C4-2B (cell line): ENCODE data around the gene ATP9A.
"Not testable (repeated sequence)": the region's sequence is repeated elsewhere in the genome, so short reads cannot be mapped to it uniquely, and the experiment has no call there.

Source experiments
- H3K27ac ChIP-seq: fragments of 450-650 bp; 2 replicates; pipeline ENCODE4 v1.5.1; 2017
- ZFX ChIP-seq: fragments of 450-650 bp; IDR thresholded peaks from 2 replicates; pipeline ENCODE4 v1.6.1; 2017
- TF ChIP-seq, protein P1 (sequence below): fragments of 450-650 bp; conservative IDR thresholded peaks from 2 replicates; pipeline ENCODE4 v1.5.1; 2017; ENCODE audit warnings: mild to moderate bottlenecking

Gene ATP9A

DNA sequence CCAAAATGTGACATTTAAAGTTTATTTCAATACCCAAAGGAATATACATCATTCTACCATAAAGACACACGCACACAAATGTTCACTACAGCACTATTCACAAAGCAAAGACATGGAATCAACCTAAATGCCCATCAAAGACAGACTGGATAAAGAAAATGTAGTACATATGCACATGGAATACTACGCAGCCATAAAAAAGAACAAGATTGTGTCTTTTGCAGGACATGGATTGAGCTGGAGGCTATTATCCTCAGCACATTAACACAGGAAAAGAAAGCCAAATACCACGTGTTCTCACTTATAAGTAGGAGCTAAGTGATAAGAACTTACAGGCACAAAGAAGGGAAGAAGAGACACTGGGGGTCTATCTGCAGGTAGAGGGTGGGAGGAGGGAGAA, 22.4 kb downstream of the ATP9A start:
- no peak for TF ChIP-seq ZFX
- TF ChIP-seq, protein P1, sequence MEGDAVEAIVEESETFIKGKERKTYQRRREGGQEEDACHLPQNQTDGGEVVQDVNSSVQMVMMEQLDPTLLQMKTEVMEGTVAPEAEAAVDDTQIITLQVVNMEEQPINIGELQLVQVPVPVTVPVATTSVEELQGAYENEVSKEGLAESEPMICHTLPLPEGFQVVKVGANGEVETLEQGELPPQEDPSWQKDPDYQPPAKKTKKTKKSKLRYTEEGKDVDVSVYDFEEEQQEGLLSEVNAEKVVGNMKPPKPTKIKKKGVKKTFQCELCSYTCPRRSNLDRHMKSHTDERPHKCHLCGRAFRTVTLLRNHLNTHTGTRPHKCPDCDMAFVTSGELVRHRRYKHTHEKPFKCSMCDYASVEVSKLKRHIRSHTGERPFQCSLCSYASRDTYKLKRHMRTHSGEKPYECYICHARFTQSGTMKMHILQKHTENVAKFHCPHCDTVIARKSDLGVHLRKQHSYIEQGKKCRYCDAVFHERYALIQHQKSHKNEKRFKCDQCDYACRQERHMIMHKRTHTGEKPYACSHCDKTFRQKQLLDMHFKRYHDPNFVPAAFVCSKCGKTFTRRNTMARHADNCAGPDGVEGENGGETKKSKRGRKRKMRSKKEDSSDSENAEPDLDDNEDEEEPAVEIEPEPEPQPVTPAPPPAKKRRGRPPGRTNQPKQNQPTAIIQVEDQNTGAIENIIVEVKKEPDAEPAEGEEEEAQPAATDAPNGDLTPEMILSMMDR, result no peak
- no peak overlapping the region; the same call in 1 of the 2 replicates for H3K27ac ChIP-seq

DNA sequence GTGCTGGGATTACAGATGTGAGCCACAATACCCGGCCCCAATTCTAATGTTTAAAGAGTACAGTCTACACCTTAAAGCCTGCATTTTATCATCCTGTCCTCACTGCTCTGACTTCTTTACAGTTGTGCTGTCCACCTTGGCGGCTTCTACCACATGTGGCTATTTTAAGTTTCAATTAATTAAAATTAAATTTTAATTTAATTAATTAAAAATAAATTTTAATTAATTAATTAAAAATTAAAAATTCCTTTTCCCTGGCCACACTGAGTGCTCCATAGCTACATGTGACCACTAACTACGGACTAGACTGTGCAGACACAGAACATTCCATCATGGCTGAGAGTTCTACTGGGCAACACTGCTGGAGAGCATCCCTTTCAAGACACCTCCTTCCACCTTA, 27.4 kb downstream of the ATP9A start:
- TF ChIP-seq, protein P1, result no peak
- H3K27ac ChIP-seq, result no peak overlapping the region

DNA sequence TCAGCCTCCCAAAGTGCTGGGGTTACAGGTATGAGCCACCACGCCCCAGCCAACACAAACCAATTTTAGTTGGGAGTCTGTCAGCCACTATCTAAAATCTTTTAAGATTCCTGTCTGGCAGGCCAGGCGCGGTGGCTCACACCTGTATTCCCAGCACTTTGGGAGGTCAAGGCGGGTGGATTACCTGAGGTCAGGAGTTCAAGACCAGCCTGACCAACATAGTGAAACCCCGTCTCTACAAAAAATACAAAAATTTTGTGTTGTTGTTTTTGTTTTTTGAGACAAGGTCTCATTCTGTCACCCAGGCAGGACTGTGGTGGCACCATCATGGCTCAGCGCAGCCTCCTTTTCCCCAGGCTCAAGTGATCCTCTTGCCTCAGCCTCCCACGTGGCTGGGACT, 27.9 kb downstream of the ATP9A start:
- not testable (repeated sequence) for H3K27ac ChIP-seq

DNA sequence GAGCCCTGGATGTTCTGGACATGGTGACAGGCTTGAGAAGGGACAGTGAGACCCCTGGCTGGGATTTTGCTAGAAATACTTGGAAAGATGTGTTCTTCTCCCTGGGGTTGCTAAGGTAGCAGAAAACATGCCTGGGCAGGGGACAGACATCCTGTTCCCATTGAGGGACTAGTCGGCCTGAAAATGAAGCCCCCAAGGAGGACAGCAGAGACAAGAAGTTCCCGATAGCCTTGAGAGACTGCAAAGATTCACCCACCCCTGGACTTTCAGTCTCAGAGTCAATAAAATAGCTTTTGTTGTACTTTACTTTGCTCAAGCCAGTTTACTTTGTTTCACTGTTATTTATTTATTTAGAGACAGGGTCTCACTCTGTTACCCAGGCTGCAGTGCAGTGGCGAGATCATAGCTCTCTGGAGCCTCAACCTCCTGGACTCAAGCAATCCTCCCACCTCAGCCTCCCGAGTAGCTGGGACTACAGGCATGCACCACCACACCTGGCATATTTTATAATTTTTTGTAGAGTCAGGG, 28.4 kb downstream of the ATP9A start:
- TF ChIP-seq ZFX, result no peak
- TF ChIP-seq, protein P1, result no peak
- no peak overlapping the region for H3K27ac ChIP-seq

DNA sequence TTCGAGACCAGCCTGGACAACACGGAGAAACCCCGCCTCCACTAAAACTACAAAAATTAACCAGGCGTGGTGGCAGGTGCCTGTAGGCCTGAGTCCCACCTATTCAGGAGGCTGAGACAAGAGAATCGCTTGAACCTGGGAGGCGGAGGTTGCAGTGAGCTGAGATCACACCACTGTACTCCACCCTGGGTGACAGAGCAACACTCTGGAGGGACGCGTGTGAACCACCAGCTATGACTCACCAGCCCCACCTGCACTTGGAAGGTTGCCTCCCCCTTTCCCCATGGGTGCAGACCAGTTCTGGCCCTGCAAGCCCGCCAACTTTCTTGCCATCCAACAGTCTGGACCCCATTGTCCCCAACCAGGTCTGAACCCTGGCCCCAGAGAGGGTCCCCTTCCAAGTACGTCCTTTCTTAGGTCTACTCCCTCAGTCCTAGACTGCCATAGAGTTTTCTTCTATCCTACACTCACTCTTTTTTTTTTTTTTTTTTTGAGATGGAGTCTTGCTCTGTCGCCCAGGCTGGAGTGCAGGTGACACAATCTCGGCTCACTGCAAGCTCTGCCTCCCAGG, 29.2 kb downstream of the ATP9A start:
- TF ChIP-seq ZFX, result no peak
- TF ChIP-seq, protein P1, result no peak
- H3K27ac ChIP-seq, result no peak overlapping the region

DNA sequence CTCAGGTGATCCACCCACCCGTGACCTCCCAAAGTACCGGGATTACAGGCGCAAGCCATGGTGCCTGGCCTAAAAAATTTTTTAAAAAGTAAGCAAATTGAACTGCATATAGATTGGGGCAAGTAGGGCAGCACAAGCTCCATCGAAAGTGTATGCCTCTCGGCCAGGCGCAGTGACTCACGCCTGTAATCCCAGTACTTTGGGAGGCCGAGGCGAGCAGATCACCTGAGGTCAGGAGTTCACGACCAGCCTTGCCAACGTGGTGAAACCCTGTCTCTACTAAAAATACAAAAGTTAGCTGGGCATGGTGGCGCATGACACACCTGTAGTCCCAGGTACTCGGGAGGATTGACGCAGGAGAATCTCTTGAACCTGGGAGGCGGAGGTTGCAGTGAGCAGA, 29.9 kb downstream of the ATP9A start:
- H3K27ac ChIP-seq, result not testable (repeated sequence)

DNA sequence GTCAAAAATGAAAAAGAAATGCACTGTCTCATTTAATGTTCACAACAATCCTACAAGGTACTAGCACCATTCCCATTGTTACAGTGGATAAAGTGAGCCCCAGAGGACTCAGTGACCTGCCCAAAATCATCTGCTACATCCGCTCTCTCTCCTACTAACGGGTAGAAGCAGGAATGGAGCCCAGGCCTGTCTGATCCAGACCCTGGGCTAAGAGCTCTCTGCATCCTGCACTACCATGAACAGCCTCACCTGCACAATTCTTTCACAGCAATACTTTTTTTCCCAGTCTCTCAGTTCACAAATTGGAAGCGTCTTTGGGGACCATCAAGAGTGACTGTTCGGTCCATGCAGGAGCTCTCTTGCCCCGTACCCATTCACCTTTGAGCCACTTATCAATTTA, 31.2 kb downstream of the ATP9A start:
- TF ChIP-seq, protein P1, result no peak
- TF ChIP-seq ZFX, result no peak
- no peak overlapping the region for H3K27ac ChIP-seq

DNA sequence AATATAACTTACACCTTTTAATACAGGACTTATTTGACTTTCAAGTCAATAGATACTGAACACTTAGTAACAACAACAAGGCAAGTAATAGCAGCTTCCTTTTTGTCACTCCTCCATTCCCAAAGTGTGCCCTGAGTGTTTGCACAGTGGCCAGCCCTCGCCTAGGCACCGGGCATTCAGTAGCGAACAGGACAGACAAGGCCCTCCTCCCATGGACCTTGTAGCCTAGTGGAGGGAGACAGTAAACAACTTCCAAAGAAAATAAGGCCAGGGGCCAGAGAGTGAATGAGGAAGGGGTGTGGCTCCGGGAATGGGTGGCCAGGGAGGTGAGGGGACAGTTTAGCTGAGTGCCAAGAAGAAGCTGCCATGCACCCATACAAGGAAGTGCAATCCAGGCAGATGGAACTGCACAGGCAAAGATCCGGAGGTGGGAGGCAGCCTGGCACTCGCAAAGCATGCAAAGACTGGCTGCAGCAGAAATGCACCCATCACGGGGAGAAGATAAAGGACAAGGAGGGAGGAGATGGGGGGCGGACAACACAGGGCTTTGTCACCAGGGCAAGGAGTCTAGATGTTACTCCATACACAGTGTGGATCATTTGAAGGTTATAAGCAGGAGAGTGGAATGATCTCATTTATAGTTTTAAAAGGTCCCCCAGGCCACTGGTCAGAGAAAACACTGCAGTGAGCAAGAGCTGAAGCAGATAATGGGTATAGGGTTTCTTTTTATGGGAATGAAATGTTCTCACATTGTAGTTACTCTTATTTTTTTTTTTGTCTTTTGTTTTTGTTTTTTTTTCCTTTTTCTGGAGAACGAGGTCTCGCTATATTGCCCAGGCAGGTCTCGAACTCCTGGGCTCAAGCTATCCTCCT, 32.2 kb downstream of the ATP9A start:
- peak overlapping the region; percentile 37 for H3K27ac ChIP-seq
- TF ChIP-seq, protein P1, result no peak
- no peak for TF ChIP-seq ZFX
